Measurements from ENCODE around the gene FSTL4.

Gene FSTL4

DNA sequence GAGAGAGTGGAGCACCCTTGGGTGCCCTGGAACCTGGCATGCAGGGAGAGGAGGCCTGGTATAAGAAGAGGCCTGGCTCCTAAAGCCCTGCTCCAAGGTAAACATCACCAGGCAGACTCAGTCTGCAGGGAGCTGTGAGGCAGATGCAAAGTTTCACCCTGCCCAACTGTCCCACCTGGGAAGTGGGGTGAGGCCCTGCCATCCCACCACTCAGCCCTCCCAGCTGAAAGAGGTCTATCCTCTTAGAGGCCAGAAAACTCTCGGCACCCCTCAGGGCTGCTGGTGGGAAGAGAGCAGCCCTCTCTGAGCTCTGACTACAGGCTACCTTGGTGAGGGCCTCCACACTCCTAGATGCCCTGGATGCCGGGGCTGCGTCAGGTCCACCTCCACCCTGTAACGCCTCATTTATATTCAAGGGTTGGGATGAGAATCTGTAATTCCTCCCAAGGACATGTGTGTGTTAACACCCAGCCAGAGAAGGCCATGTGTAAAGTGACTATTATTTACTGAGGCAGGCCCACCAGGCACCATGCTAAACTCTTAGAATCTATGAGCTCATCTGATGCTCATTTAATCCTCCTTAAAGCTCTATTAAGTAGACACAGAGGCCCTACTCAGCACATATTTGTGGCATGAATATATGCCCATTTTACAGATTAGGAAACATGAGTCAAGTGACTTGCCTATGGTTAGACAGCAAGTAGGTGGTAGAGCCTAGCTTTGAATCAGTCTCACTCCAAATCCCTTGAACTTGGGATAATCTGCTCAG, 205.9 kb downstream of the FSTL4 start:
- H3K27me3 Mint-ChIP-seq = peaks cover 19 to 29% of the 10 kb centered on the region in 2 donors
- no peak overlapping the region for H3K27ac Mint-ChIP-seq
- ATAC-seq (replicated peaks) (no peak), DNase-seq (no peak)
- no peaks in the 10 kb centered on the region for H3K9me3 Mint-ChIP-seq
- no peaks in the 10 kb centered on the region for H3K36me3 Mint-ChIP-seq (ENCODE audit: insufficient read depth)
- H3K4me1 Mint-ChIP-seq (ENCODE audit: low read depth in 2 of 2) = no peaks in the 10 kb centered on the region
- no peak overlapping the region for H3K4me3 Mint-ChIP-seq

DNA sequence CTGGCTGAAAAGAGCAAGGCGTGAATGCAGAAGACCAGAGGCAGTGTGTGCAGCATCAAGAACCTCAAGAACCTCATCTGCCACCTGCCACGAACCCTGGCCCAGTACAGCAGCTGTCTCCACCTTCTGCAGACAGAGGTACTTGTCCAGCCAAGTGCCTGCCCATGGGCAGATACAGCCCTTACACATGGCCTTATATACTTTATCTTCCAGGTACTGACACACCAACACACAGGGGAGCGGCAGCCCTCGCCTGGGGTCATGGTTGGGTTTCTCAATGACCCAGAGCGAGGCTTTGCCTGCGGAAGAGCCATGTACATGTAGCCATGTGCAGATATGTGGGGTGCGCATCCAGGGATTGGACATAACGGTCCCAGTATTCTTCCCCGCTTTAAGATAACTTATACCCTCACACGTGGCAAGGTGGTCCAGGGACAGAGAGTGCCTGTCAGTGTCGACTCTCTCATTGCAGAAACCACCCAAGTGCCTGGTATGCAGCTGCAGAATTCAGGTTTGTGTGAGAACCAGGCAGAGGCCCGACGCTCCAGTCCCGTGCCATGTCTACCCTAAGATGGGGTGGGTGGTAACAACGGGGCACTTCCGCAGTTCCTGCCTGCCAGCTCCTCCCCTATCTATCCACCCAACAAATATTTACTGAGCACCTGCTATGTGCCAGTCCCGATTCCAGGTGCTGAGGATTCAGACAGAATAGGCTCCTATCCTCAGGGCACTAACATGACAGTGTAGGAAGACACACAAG, 206.9 kb downstream of the FSTL4 start:
- no peak overlapping the region for H3K27ac Mint-ChIP-seq
- ATAC-seq (replicated peaks) (no peak), DNase-seq (no peak)
- H3K4me3 Mint-ChIP-seq = no peak overlapping the region
- peaks cover 12 to 20% of the 10 kb centered on the region in 2 donors for H3K27me3 Mint-ChIP-seq
- H3K36me3 Mint-ChIP-seq (ENCODE audit: insufficient read depth) = no peaks in the 10 kb centered on the region
- no peaks in the 10 kb centered on the region for H3K9me3 Mint-ChIP-seq
- no peaks in the 10 kb centered on the region for H3K4me1 Mint-ChIP-seq (ENCODE audit: low read depth in 2 of 2)

DNA sequence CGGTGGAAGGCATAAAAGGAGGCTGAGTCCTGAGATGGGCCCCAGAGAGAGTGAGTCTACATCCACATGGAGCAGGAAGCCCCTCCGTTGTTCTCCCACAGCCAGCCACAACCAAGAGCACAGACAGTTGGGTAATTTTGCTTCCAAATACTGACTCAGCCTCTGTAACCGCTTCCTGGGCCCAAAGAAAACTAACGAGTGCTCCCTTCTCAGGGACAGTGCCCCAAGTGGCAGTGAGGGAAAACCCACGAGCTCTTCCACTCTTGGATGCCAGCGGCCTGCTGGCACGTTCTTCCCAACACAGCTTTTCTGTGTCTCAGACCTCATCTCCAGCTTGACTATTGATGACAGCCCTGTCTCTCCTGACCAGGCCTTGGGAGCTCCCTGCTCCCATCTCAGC, 207.6 kb downstream of the FSTL4 start:
- no peak for ATAC-seq (replicated peaks)

DNA sequence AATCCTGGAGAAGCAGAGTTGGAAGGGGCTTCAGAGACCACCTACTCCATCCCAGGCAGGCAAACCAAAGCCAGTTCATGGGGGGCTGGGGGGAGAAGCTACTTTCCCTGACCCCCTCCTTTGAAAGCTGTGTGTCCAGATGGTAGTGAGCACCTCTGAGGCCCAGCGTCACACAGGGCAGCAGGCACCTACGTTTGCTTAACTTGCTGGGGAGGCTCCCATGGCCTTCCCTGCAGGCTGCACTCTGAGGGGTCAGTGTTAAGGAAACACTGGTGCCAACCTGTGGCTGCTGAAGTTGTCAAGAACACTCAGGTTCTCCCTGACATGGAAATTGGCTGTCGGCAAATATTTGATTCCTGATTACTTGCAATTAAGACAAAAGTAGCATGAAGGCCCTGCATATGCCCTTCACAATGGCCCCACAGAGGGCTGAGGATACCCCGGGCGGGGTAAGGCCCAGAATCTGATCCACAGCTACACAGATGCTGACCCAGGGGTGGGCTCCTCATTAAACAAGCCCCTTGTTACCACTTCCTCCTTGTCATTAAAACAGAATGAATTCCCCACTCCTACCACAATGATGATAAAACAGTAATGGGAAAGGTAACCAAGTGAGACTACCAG, 208.5 kb downstream of the FSTL4 start:
- no peak overlapping the region for H3K4me3 Mint-ChIP-seq
- no peak overlapping the region for H3K27ac Mint-ChIP-seq

More for the DNA sequence above, 207.6 kb downstream of the FSTL4 start:
- Mint-ChIP-seq H3K4me1 (ENCODE audit: low read depth in 2 of 2) (peaks cover 0 to under 1% of the 10 kb centered on the region in 2 donors), H3K27ac (no peak overlapping the region), H3K4me3 (no peak overlapping the region), H3K36me3 (ENCODE audit: insufficient read depth) (no peaks in the 10 kb centered on the region), H3K27me3 (peaks cover 8 to 14% of the 10 kb centered on the region in 2 donors), H3K9me3 (no peaks in the 10 kb centered on the region)
- no peak for DNase-seq

DNA sequence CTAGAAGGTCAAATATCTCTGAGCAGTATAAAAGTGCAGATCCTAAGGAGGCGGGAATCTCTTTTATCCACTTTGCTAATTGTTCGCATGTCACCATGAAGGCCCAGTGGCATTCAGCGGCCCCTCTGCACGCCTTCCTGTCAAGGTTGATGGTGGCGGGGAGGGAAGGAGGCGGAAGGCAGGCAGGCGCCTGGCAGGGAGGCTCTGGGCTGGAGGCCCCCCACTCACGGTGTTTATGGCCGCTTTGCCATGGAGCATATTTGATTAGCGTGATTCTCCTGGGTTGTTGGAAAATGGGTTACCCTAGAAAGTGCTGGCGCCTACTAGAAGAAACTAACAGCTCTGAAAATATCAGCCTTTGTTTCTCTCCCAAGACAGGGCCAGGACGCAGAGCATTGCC, 209.6 kb downstream of the FSTL4 start:
- DNase-seq (no peak), ATAC-seq (replicated peaks) (no peak)
- Mint-ChIP-seq H3K36me3 (ENCODE audit: insufficient read depth) (no peaks in the 10 kb centered on the region), H3K4me3 (no peak overlapping the region), H3K27ac (no peak overlapping the region), H3K4me1 (ENCODE audit: low read depth in 2 of 2) (peaks cover 0 to 12% of the 10 kb centered on the region in 2 donors), H3K27me3 (peaks cover 12 to 14% of the 10 kb centered on the region in 2 donors), H3K9me3 (no peaks in the 10 kb centered on the region)

More for the DNA sequence above, 208.5 kb downstream of the FSTL4 start:
- Mint-ChIP-seq H3K4me1 (ENCODE audit: low read depth in 2 of 2) (peaks cover 0 to 6% of the 10 kb centered on the region in 2 donors), H3K27me3 (peaks cover 12 to 14% of the 10 kb centered on the region in 2 donors), H3K36me3 (ENCODE audit: insufficient read depth) (no peaks in the 10 kb centered on the region), H3K9me3 (no peaks in the 10 kb centered on the region)
- ATAC-seq (replicated peaks) (no peak), DNase-seq (no peak)

DNA sequence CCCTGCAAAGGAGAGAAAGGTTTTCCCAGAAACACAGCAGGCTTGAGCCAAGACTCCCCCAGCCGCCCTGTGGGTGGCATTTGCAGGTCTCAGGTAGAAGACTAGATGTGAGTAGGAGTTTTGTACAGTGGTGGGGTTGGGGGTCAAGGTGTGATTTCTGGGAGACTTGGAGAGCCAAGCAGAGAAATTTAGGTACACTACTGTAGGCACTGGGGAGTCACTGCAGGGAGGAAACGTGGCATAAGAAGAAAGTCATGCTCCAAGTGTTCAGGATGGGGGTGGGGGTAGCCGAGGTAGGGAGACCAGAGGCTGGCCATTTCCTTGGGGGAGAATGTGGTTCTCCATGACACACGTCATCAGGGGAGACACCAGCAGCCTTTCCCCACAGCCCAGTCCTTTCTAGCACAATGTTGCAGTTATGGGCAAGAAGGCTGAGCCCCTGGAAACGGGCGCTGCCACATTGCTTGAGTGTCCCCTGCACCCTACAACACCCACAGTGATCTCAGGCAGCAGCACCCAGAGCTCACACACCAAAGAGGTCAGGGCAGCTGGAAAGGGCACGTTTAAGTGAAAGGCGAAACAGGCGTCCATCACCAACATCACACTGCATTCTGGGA, 210.5 kb downstream of the FSTL4 start:
- Mint-ChIP-seq H3K4me3 (no peak overlapping the region), H3K27me3 (peaks cover 12 to 14% of the 10 kb centered on the region in 2 donors), H3K36me3 (ENCODE audit: insufficient read depth) (no peaks in the 10 kb centered on the region), H3K9me3 (no peaks in the 10 kb centered on the region), H3K27ac (no peak overlapping the region), H3K4me1 (ENCODE audit: low read depth in 2 of 2) (peaks cover 0 to 12% of the 10 kb centered on the region in 2 donors)
- no peak for ATAC-seq (replicated peaks)
- no peak for DNase-seq

DNA sequence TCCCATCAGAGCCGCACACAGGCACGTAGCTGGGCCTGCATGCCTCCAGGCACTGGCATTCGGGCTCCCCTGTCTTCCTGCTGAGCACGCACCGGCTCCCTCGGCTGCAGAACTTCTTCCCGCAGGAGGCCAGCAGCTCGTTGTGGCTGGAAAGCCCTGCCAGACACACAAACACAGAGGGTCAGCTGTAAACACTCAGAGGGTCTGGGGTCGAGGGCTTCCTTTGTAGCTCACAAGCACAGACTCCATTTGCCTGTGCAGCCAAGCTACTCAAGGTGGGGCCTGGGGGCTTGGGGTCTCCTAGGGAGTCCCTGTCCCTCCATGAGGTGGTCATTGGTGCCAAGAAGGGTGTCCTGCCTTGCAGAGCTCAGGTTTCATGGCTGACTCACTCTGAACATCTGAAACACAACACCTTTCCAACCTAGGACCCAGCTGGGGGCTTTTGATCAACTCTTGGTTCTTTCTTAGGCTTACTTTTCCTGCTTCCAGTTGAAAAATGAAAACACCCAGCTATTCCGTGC, 211.4 kb downstream of the FSTL4 start:
- H3K36me3 Mint-ChIP-seq (ENCODE audit: insufficient read depth) = no peaks in the 10 kb centered on the region
- H3K27me3 Mint-ChIP-seq = peaks cover 12 to 14% of the 10 kb centered on the region in 2 donors
- no peaks in the 10 kb centered on the region for H3K9me3 Mint-ChIP-seq
- H3K27ac Mint-ChIP-seq = no peak overlapping the region
- DNase-seq = no peak
- H3K4me3 Mint-ChIP-seq = no peak overlapping the region
- ATAC-seq (replicated peaks) = no peak
- H3K4me1 Mint-ChIP-seq (ENCODE audit: low read depth in 2 of 2) = peaks cover 0 to 12% of the 10 kb centered on the region in 2 donors

DNA sequence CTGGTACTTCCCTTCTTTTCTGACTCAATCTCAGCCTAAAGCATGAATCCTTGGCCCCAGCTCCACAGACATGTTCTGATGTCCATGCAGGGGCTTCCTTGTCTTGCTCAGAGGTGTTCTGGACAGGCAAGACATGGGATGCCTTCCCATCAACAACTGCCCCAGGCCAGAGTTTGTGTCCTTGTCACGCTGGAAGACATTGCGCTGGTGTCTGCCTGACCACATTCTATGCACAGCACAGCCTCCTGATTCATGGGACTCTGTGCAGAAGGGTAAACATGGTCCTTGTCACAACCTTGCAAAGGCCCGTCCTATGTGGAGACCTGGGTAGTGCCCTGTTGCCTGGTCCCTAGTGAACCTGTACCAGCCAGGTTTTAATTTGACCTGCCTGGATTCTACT, 212.2 kb downstream of the FSTL4 start:
- Mint-ChIP-seq H3K27ac (no peak overlapping the region), H3K4me3 (no peak overlapping the region), H3K4me1 (ENCODE audit: low read depth in 2 of 2) (peaks cover 0 to 12% of the 10 kb centered on the region in 2 donors), H3K36me3 (ENCODE audit: insufficient read depth) (no peaks in the 10 kb centered on the region), H3K9me3 (peaks cover 0 to 3% of the 10 kb centered on the region in 2 donors), H3K27me3 (peaks cover 12 to 17% of the 10 kb centered on the region in 2 donors)
- no peak for DNase-seq
- ATAC-seq (replicated peaks) = no peak

DNA sequence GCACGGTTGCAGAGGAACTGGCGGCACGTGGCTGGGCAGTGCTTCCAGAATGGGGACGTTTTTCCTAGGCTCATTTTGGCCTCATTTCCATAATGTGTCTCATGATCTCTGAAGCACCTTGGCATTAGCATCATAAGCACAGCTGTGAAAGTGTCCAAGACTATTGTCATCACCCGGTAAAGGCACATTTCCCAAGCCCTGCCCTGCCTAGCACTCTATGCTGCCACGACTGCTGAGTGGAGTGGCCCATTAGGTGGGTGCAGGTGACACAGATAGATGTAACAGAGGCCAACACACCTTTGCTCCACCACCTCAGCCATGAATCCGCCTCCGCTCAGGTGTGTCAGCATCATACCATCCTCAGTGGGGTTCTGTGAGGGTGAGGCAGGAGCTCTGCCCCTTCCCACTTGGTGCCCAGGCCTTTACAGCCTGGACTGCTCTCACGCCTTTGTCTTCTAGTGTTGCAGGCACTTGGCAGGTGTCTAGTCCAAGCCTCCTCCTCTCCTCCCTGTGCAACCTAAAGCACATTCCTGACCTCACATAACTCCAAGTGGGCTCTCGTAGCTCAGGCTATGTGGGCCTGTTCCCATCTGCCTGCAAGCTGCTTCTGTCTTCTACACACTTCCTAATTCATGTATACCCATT, 213.0 kb downstream of the FSTL4 start:
- Mint-ChIP-seq H3K4me1 (ENCODE audit: low read depth in 2 of 2) (peaks cover 0 to 12% of the 10 kb centered on the region in 2 donors), H3K27me3 (peaks cover 9 to 17% of the 10 kb centered on the region in 2 donors), H3K36me3 (ENCODE audit: insufficient read depth) (no peaks in the 10 kb centered on the region), H3K27ac (no peak overlapping the region), H3K9me3 (peaks cover 0 to 3% of the 10 kb centered on the region in 2 donors), H3K4me3 (no peak overlapping the region)
- DNase-seq (no peak), ATAC-seq (replicated peaks) (no peak)

DNA sequence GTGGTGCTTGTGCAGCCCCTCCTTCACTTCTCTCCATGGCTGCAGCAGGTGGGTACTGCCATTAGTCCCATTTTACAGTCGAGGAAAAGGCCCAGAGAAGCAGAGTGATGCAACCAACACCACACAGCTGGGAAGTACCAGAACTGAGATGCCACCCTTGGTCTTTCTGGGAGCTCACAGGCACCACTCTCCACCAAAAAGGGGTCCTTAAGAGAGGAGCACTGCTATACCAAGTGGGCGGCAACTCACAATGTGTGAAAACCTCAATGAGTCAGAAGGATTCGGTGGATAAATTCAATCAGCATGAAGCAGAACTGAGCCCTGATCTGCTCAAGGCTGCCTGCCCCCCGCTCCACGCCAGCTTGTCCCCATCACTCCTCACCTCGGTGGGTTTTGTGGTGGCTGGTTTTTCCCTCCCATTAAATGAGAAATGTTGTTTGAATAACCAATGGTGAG, 213.7 kb downstream of the FSTL4 start:
- H3K27me3 Mint-ChIP-seq = peaks cover 7 to 17% of the 10 kb centered on the region in 2 donors
- no peak overlapping the region for H3K4me3 Mint-ChIP-seq
- peaks cover 0 to 3% of the 10 kb centered on the region in 2 donors for H3K9me3 Mint-ChIP-seq
- no peak overlapping the region for H3K27ac Mint-ChIP-seq
- ATAC-seq (replicated peaks) = no peak
- no peak for DNase-seq
- peaks cover 0 to 12% of the 10 kb centered on the region in 2 donors for H3K4me1 Mint-ChIP-seq (ENCODE audit: low read depth in 2 of 2)
- H3K36me3 Mint-ChIP-seq (ENCODE audit: insufficient read depth) = no peaks in the 10 kb centered on the region

DNA sequence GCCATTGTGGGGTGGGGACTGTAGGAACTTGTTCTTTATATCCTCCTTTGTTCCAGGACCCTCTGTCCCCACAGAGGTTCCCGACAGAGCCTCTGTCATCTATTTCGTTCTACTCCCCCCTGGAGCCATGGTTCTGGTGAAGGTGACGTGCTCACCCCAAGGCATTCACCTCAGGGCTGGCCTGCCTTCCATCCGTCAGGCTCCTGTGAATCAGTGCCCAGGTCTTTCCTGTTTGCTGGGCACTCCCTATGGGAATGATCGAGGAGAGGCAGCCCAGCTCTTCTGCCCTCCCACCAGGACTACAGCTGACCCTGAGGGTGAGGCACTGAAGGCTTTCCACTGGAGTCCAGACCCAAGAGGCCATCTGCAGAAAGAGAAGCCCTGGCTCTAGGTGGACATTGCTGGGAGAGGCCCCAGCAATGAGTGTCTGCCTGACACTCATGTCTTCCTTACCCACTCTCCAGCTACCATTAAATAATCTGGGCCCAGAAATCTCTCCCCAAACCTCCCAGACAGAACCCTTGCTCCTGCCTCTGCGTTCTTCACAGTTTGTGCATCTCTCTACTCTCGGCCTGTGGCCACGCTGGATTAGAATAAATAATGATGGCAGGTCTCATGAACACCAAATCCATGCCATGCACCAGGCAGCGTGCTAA, 214.2 kb downstream of the FSTL4 start:
- ATAC-seq (replicated peaks) (no peak), DNase-seq (no peak)
- peaks cover 2 to 17% of the 10 kb centered on the region in 2 donors for H3K27me3 Mint-ChIP-seq
- H3K4me1 Mint-ChIP-seq (ENCODE audit: low read depth in 2 of 2) = peaks cover 0 to 12% of the 10 kb centered on the region in 2 donors
- H3K4me3 Mint-ChIP-seq = no peak overlapping the region
- H3K27ac Mint-ChIP-seq = no peak overlapping the region
- H3K9me3 Mint-ChIP-seq = peaks cover 0 to 3% of the 10 kb centered on the region in 2 donors
- H3K36me3 Mint-ChIP-seq (ENCODE audit: insufficient read depth) = no peaks in the 10 kb centered on the region

DNA sequence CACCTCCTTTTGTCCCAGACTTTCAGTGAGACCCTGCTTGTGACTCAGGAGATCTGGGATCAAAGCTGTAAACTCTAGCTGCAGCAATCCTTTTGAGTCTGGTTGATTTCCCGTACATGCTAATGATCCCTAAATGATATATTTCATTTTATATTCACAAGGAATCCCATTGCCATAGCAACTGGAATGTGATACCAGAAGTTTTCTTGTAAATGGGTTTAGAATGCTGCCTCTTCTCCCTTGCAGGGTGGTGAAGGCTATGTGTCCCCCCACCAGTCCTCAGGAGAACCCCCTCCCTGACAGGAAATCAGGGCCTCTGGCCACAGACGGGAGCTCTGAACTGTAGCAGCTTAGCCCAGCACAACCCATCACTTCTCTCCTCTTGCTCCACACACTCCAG, 215.0 kb downstream of the FSTL4 start:
- Mint-ChIP-seq H3K4me3 (no peak overlapping the region), H3K36me3 (ENCODE audit: insufficient read depth) (no peaks in the 10 kb centered on the region), H3K27me3 (peaks cover 7 to 25% of the 10 kb centered on the region in 2 donors), H3K27ac (no peak overlapping the region), H3K9me3 (peaks cover 0 to 3% of the 10 kb centered on the region in 2 donors), H3K4me1 (ENCODE audit: low read depth in 2 of 2) (peaks cover 0 to 12% of the 10 kb centered on the region in 2 donors)
- no peak for DNase-seq
- no peak for ATAC-seq (replicated peaks)
